ENCODE measurements around the gene C1orf210.

The C1orf210 gene

GRCh38 chr1:43272576-43273571 lies 12.5 kb downstream of the C1orf210 start:
- no peak for DNase-seq

DNA sequence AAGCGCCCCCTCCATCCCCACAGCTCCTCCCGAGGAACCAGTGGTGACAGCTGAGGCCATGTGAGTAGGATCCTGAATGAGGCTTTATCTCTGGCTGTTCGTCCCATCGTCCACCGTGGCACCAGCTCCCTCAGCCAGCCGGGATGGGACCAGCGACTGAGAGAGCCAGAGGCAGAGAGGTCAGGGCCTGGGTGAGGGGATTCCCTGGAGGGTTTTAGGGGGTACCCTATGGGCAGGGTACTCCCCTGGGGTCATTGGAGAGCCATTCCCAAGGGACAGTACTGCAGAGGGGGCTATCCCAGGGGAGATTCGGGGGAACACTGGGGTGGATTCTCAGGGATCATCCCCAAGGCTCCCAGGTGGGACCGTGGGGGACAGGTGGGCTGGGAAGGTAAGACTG lies 13.2 kb downstream of the C1orf210 start:
- no peak for DNase-seq

- no peak for DNase-seq
Observed at GRCh38 chr1:43271186-43272118, 13.9 kb downstream of the C1orf210 start.

GRCh38 chr1:43270421-43271095 lies 14.8 kb downstream of the C1orf210 start:
- peak; percentile 78 for DNase-seq

DNA sequence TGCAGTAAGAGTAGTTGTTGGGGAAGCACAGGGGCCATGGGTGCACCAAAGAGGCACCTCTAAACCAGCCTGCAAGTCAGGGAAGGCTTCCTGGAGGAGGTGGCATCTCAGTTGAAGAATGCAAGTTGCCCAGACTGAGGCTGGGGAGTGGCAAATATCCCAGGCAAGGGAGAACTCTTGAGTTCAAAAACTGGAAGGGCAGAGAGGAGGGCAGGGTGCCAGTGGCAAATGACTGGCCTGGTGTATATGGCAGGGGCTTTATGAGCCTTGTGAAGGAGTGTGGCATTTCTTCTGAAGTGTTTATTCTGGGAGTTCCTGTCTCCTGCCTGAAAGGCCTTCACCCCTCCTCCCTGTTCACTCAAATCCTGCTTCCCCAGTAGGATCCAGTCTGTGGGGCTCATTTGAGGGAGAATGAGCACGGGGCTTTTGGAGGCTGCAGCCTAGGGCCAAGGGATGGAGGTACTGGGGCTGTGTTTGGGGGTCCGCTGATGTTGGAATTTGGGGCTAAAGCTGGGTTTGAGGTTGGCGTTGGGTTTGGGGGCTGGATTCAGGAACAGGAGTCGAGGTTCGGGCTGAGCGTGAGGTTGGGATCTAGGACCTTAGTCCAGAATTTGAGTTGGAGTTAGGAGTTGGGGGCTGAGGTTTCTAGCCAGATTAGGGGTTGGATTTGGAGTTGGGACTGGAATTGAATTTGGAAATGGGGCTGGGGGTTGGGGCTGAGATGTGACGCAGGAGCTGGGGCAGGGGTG lies 15.6 kb downstream of the C1orf210 start, which contains the start of gene TMEM125:
TMEM125 (plus strand) TSS at position 357 of the 749 bp plus-strand sequence. CDS start 2,740 bp downstream, outside the sequence.
- no peak for DNase-seq

DNA sequence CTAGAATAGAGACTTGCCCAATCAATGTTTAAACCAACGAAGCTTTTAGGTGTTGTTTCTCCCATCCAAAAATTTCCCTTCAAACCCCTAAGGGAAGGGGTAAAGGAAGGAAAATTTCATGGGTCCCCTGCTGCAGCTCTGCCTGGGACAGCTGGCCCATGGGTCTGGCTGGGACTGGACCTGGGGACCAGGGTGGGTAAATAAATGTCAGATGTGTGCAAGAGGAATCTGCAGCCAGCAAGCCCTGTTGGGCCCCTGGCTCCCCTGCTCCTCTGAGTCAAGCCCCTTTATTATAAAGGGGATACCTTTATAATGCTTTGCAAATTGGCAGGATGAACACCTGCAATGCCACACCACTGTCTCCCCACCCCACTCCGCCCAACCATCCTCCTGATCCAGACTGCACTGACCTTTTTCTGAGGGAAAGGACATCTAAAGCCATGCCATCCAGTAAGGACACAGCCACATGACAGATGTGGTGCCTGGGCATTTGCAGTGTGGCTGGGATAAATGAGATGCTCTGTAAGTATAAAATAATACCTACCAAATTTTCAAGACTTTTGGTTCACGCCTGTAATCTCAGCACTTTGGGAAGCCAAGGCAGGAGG lies 17.5 kb downstream of the C1orf210 start:
- DNase-seq, result no peak

DNA sequence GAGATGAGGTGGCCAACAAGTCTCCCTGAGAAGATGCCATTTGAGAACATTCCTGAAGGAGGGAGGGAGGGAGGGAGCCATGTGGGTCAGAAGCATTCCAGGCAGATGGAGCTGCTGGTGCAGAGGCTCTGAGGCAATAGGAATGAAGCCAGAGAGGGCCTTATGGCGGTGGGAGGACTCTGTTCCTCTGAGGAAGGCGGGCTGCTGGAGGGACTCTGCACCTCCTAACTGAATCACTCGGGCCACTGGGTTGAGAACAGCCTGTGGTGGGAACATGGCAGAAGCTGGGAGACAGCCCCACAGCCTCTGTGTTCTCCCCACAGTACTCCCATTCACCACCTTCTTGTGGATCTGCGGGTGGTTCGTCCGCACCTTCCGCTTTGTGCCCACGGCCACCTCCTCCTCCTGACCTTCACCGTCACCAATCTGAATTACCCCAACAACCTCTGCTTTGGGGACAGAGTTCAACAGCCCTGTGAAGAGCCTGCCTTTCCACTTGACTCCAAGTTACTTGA lies 18.0 kb downstream of the C1orf210 start:
- DNase-seq, result no peak

GRCh38 chr1:43266881-43267280 lies 18.5 kb downstream of the C1orf210 start:
- DNase-seq, result no peak

DNA sequence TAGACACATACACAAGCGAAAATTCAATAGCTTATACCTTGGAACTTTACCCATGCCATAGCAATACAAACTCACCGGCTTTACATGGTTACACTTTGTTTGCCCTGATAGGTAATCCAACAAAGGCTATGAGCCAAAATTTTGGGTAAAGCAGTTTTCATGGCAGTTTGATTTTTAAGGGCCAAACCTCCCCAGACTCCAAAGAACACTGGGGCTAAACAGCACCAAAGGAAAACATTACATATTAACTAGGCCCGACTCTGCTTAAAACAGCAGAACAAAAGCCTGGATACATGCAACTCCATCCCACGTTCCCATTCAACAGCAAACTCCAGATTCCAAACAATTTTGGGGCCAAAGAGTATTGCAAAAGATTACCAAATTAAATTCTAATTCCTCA lies 19.9 kb downstream of the C1orf210 start:
- DNase-seq, result no peak

- no peak for DNase-seq
Observed at GRCh38 chr1:43258370-43258769, 27.0 kb downstream of the C1orf210 start.

GRCh38 chr1:43256675-43257570 lies 28.5 kb downstream of the C1orf210 start:
- DNase-seq, result no peak

DNA sequence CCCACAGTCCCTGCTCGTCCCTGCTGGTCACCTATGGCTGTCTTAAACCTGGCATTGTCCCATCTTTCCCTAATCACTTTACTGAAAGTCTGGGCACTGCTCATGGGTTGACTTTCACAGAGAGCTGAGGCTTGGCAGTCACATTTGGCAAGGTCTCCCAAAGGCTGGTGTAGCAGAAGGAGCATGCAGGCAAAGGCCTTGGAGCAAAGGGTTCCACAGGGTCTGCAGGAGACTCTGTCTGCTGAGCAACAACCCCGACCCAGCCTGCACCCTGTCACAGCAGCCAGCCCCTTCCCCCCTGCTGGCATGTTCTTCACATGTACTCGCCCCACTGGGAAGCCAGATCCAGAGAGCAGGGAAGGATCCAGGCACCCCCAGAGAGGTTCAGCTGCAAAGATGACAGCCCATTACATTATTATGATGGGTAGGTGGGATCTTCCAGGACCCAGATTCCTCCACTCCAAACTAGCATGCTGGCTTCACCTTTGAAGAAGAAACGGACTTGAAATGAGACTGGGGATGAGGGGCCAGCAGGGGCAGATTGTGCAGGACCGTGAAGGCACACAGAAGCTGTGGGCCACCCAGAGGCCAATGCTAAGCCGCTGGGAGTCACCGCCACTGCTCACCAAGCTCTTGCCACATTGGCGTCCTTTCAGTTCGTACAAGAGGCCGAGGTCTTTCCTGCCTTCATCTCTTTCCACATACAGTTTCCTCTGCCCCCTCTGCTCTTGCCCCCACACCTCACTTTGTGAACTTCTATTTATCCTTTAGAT lies 29.8 kb downstream of the C1orf210 start:
- DNase-seq, result no peak

DNA sequence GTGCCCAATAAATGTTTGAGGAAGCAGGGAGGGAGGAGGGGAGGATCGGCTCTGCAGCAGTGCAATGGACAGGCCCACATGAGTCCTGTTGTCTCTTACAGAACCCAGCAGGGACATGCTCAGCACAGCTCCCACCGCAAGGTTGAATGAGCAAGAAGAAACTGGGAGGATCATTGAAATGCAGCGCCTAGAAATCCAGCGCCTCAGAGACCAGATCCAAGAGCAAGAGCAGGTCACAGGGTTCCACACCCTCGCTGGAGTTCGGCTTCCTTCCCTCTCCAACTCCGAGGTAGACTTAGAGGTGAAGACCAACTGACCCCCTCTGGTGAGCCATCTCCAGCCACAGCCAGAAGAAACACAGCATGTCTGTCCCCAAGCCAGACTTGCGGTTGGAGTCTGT lies 31.5 kb downstream of the C1orf210 start:
- no peak for DNase-seq

DNA sequence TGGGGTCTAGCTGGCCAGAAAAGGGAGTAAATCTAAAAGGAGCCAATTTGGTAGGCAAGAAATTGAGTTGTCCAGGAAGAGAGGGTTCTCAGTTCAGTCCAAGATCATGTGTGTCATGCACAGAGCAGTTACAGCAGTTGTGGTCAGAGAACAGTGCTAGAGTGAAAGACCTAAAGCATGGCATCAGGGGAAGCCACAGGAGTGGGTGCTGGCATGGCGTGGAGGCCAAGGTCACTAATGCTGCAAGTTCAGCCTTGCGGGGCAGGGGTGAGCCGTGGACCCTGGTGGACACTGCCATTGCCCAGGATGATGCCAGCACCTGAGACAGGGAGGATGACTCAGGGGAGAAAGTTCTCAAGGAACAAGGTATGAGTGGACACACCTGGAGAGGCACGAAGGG lies 32.2 kb downstream of the C1orf210 start:
- no peak for DNase-seq

DNA sequence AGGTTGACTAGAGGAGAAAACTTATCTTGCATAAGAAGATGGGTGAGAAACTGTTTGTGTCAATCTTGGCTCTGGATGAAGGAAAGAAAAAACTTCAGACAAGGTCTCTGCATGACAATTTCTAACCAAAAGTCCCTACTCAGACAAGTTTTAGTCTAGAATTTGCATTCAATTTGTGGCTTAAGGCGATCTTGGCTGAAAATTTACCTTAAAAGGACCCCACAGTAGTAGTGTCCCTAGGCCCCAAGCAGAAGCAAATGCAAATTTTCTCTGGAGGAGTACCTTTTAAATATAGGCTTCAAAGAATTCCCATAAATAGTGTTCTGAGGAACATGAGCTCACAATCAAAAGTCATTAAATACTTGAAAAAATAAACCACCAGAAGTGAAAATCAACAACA lies 33.2 kb downstream of the C1orf210 start:
- no peak for DNase-seq

DNA sequence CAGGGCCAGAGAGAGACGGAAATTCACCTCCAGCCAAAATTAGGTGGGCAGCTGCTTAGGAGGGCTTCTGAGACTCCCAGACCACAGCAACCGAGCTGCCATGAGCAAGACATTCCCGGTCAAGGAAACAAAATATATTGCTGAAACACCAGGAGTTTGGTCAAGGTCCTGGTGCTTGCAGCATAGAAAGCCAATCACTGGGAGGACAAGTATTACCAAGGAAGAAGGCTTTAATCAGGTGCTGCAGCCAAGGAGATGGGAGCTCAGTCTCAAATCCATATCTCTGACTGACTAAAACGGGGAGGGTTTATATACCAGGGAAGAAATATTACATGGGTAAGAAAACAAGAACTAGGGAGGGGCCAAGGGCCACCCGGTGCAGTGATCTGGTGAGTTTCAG lies 34.4 kb downstream of the C1orf210 start:
- no peak for DNase-seq

GRCh38 chr1:43250351-43250761 lies 35.0 kb downstream of the C1orf210 start:
- no peak for DNase-seq

DNA sequence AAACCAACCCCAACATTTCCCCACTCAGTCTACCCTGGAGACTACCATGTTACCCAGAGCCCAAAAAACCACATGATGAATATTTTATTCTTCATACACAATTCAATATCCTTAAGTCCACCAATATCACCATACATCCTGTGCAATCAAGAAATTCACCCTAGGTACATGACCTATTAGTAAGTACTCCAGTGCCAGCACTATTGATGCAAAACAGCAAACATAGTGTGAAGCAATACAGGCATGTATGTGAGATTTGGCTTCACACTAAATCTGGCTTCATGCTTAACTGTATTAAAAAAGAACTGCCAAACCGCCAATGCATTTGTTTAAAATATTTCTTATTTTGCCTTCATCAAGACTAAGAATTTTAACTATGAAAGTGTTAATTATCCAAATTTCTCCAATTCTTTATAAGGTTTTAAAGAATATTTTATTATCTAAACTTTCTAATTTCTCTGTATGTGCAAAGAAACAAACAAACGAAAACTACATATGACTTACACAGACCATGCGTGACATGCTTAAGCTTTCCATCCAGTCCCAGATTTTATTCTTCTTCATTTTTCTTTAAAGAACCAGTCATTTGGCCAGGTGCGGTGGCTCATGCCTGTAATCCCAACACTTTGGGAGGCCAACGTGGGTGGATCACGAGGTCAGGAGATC lies 38.0 kb downstream of the C1orf210 start:
- no peak for DNase-seq

All from NCI-H1105 (cell line).